Hepatic stellate cell (primary cell): Measurements from ENCODE around the gene CYP3A5.
"Not testable (repeated sequence)": the region's sequence is repeated elsewhere in the genome, so short reads cannot be mapped to it uniquely, and the experiment has no call there.

Experiments
- DNase-seq: peaks from one replicate; pipeline ENCODE4 v3.0.0; 2011; ENCODE audit warnings: low spot score

The CYP3A5 gene

DNA sequence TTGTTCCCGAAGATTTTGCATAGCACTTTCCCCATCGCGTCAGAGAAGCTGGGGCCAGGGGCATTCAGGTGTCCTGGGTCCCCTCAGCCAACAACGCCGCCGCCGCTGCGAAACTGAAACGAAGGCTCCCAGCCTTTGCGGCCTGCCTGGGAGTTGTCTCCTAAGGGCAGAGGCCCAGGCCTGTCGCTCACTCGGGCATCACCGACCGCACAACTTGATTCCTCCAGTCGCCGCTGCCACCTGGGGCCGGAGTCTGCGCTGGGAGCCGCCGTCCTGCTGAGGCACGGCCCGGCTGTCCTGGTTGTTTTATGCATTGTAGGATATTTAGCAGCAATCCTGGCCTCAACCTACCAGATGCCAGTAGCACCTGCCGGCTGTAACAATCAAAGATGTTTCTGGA is 41.1 kb downstream of the CYP3A5 start:
- DNase-seq, result no peak

DNA sequence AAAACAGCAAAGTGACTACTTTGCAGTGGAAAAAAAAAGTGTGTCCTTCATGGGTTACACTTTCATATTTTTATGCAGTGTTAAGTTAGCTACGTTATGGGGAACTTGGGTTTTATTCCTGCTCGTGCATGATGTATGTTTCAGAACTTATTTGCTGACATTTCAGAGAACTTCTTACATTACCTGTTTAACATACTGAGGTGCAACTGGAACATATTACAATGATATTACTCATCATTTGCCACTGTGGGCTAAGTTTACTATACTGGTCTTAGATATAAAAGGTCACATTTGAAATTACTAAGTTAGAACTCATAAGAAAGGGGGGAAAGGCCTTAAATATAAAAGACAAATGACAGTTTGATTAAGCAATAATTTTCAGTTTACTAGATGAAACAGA is 42.4 kb downstream of the CYP3A5 start:
- DNase-seq, result not testable (repeated sequence)

DNA sequence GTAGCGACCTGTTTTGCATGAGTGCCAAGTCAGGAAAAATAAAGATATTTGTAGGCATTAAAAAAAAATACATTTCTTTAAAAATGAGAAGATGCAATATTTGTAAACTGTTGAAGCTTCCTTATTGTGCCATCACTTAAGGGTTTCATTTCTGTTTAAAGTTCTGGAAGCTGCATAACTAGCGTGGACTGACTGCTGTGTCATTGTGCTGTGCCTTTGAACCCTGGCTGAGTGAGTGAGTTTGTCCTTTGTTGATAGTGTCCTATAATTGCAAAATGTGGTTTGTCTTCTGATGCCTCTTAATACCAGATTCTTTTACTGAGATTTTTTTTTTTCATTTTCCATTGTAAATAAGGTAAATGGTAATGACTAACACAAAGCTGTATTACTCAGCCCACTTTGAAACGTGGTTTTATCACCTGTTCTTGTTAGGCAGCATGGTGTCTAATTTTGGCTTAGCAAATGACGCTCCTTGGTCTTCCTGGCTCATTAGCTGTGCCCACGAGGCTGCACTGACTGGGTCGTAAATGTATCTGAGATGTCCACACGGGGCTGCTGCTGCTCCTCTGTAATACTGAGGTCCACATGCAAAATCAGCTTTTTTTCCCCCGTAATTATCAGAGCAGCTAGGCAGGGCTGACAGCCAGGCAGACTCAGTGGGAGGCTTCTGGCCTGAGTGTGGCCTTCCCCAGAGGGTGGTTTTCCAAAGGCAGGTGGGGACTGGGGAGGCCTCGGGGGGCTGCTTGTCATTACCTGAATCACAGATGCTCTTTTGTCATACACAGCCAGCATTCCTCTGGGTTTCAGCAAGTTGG is 48.3 kb downstream of the CYP3A5 start:
- no peak for DNase-seq

DNA sequence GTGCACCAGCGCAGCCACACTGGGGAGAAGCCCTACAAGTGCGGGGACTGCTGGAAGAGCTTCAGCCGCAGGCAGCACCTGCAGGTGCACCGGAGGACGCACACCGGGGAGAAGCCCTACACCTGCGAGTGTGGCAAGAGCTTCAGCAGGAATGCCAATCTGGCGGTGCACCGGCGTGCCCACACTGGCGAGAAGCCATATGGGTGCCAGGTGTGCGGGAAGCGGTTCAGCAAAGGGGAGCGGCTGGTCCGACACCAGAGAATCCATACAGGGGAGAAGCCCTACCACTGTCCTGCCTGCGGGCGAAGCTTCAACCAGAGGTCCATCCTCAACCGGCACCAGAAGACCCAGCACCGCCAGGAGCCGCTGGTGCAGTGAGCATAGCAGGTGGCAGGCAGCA is 50.2 kb downstream of the CYP3A5 start:
- DNase-seq, result no peak

DNA sequence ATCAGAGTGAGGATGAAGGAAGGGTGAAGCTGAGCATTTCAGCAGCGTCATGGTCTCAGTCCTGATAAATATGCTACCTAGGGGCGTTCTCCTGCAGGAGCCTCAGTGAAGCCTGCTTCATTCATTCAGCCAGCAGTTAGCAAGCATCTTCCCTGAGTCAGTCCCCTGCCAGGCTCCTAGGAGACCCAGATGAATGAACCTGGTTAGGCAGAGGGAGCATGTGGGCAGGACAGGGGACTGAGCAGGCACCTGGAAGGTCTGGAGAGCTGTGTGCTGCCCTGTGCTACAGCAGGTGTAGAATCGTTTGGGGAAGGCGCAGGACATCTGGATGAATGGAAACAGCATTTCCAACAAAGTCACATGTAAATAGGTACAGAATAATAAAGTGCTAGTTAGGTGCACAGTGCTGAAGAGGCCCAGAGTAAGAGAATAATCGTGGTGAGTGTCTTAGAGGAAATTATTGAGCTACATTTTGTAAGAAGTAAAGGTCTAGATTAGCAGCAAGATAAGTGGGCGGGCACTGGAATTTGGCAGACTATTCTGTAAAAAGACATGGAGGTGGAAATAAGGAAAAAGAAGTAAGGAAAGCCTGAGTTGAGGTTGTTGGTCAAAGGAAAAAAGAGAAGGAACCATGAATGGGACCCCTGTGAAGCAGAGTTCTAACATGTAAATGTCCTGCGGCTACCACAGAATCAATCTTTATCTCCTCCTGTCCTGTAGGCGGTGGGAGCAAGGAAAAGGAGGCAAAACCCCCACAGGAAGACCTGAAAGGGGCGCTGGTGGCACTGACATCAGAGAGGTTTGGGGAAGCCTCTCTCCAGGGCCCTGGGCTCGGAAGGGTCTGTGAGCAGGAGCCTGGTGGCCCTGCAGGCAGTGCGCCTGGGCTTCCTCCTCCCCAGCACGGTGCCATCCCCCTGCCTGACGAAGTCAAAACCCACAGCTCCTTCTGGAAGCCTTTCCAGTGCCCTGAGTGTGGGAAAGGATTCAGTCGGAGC is 51.0 kb downstream of the CYP3A5 start:
- DNase-seq, result no peak

DNA sequence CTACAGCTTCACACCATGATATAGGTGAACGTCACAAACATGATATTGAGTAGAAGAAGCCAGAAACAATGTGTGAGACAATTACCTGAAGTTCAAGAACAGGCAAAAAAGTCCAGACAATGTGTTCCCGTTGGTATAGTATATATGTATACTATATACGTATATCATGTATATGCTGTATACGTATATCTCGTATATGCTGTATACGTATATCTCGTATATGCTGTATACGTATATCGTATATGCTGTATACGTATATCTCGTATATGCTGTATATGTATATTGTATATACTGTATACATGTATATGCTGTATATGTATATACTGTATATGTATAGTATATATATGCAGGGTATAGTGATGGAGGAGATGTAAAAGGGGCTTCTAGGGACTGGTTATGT is 52.3 kb downstream of the CYP3A5 start:
- DNase-seq, result no peak

DNA sequence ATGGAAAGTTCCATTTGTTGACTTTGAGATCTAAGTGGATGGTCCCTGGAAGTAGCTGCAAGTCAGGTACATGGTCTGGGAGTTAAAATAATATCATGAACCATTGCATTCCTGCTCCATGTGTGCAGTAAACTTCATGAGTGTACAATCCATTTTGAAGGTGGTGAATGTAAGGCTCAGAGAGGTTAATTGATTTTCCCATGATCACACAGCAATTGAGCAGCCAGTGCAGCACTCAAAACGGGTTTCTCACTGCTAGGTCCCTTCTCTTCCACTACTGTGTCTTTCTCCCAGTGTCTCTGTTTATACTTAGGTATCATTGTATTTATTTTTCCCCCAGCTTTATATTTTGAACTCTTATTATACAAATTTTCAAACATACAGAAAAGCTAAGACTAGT is 53.1 kb downstream of the CYP3A5 start:
- DNase-seq, result no peak

DNA sequence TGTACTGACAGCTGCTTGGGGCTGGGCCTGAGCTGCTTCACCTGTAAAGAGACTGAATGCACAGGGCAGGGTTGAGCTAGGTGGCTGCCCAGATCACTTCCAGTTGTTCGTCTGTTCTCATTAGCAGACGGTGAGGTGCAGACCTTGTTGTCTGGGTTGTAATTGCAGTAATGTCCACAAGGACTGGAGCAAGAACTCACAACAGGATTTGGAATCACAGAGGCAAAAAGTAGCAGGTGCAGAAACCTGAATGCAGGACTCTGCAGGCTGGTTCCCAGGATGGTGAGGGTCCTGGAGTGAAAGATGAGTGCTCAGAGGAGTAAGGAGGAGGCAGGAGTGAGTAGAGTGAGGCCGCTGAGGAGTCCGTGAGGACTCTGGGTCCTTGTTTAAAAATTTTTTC is 53.8 kb downstream of the CYP3A5 start:
- DNase-seq, result no peak

DNA sequence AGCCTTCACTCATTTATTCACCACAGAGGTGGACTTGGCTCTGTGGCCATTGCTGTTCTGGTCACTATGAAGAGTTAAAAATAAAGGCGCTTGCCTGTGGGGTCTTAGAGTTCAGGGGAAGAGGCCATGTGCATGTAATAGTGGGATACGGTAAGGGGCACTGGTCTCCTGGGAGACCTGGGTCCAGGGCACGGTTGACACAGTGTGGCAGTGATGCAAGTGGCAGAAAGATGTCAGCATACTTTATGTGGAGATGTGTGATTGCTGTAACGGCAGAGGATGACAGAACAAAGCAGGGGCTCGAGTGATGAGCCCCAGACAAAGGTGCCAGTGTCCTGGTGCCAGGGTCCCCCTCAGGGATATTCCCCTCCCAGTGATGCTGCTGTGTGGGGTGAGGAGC is 54.5 kb downstream of the CYP3A5 start:
- no peak for DNase-seq

DNA sequence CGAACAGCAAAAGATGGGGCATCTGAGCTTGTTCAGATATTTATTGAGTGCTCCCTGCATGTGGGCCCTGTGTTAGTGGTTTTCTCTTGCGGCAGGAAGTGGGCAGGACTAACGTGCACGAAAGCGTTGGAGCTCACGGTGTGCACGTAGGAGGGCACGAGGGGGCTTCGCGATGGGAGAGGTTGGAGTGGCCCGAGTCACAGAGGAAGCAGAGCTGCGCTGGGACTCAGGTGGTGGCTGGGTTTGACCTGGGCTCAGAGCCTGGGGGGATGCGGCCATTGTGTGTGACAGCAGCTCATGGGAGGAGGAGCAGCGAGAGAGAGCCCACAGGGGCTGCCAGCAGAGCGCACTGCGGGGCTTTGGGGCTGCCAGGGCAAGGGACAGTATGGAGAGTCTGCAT is 55.3 kb downstream of the CYP3A5 start:
- DNase-seq, result no peak

DNA sequence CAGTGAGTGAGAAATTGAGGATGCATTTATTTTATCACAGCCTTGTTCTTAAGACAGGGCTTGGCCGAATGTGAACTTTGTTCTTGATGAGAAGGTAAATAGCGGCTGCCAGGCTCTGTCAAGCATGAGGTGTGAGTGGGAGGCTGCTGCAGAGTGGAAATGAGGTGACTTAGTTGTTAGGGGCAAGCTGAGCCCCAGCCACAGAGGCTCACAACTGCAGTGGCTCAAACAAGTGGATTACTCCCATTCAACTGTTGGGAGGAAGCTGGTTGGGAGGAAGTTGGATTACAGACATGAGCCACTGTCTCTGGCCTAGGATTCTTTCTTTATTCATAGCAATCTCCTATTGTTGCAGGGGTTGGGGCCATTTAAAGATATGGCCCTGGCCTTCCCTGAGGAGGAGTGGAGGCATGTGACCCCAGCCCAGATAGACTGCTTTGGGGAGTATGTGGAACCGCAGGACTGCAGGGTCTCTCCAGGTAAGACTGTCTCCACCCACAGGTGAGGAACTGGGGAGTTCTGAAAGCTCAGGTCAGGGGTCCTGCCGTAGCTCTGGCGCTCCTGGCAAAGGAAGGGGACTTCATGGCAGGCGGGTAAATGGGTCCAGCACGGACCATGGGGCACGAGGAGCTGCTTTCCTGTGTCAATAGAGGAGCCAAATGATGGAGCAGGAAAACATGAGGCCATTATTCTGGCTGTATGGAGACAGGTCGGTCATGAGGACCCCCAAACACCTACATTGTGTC is 55.9 kb downstream of the CYP3A5 start:
- no peak for DNase-seq

DNA sequence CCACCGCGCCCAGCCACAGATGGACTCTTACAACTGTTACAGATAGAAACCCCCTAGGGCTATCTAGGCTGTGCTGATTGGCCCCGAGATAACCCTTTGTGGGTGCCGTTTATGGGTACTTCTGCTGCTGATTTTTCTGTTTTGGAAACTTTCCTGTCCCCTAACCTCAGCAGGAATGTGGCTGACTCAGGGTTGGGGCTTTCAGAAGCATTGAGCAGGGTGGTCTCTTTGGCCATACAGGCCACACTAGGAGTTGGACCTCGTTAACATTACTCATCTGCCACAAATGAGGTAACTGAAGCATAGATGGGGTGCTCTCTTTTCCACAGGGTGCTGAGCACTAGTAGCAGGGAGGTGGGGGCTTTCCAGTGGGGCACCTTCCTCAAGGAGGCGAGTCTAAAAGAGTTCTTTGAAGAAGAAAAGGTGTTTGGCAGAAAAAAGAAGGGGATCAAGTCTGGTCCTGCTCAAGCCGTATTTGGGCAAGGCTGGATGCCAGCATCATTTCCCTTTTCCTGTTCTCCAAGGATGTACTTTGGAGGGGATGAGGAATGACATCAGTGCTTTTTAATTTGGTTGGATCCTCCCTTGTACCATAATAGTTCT is 56.6 kb downstream of the CYP3A5 start:
- no peak for DNase-seq

DNA sequence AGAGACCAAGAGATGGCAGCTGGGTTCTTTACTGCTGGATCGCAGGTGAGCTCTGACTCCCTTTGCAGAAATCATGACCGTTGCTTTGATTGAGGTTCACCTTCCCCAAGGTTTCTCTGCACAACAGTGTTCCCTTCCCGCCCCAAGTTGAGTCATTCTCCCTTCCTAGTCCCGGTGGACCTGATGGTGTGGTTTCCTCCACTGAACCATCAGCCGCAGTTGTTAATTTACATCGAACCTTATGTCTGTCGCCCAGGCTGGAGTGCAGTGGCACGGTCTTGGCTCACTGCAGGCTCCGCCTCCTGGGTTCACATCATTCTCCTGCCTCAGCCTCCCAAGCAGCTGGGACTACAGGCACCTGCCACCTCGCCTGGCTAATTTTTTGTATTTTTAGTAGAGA is 57.2 kb downstream of the CYP3A5 start:
- no peak for DNase-seq

DNA sequence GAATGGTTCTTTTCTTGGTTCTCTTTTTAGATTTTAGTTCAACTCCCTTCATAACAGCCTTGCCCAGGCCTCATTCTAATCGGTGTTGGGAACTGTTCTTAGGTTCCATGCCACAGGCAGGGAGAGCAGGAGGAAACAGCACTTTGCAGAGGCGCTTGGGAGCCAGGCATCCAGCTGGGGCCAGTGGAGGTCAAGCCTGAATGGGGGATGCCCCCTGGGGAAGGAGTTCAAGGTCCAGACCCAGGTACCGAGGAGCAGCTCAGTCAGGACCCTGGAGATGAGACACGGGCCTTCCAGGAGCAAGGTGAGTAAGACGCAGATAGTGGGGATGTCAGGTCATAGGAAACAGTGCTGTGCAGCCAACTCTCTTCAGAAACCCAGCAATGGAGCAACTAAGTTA is 58.5 kb downstream of the CYP3A5 start:
- DNase-seq, result no peak

DNA sequence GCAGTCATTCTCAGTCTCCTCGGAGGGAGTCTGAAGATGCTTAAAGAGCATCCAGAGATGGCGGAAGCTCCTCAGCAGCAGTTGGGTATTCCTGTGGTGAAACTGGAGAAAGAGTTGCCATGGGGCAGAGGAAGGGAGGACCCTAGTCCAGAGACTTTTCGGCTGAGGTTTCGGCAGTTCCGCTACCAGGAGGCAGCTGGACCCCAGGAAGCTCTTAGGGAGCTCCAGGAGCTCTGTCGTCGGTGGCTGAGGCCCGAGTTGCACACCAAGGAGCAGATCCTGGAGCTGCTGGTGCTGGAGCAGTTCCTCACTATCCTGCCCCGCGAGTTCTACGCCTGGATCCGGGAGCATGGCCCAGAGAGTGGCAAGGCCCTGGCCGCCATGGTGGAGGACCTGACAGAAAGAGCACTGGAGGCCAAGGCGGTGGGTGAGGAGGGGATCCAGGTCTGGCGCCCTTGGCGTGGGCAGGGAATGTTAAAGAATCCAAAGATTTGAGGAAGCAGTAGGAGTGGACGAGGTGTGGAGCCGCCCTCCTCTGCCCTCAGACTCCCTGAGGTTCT is 60.1 kb downstream of the CYP3A5 start:
- DNase-seq, result no peak

DNA sequence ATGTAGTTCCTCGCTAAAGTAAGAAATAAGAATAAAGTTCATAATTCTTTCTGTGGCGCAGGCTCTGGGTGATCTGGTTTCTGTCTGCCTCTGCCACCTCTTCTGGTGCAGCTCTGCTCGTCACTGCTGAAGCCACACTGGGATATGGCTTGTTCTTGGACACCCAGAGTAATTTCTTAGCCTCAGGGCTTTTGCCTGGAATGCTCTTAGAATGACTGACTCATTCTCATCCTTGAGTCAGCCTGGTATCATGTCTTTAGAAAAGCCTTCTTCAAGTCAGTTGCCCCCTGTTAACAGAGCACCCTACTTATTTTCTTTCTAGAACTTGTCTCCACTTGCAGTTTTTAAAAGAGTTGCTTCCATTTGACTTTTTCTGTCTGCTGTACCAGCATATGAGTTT is 61.1 kb downstream of the CYP3A5 start:
- peak; percentile 18 for DNase-seq

DNA sequence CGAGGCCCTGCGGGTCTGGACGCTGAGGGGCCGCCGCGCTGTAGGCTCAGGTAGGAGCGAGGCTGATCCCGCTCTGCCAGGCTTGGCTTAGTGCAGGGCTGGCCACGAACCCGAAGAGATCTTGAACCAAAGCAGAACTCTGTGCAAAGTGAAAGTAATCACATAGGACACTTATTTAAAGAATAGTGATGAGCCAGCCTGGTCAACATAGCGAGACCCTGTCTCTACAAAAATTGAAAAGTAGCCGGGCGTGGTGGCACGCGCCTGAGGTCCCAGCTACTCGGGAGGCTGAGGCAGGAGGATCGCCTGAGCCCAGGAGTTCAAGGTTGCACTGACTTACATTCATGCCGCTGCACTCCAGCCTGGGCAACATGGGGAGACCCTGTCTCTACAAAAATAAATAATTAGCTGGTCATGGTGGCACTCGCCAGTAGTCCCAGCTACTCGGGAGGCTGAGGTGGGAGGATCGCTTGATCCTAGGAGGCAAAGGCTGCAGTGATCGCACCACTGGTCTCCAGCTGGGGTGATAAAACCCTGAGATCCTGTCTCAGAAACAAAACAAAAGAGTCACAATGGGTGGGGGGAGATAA is 62.5 kb downstream of the CYP3A5 start:
- no peak for DNase-seq

DNA sequence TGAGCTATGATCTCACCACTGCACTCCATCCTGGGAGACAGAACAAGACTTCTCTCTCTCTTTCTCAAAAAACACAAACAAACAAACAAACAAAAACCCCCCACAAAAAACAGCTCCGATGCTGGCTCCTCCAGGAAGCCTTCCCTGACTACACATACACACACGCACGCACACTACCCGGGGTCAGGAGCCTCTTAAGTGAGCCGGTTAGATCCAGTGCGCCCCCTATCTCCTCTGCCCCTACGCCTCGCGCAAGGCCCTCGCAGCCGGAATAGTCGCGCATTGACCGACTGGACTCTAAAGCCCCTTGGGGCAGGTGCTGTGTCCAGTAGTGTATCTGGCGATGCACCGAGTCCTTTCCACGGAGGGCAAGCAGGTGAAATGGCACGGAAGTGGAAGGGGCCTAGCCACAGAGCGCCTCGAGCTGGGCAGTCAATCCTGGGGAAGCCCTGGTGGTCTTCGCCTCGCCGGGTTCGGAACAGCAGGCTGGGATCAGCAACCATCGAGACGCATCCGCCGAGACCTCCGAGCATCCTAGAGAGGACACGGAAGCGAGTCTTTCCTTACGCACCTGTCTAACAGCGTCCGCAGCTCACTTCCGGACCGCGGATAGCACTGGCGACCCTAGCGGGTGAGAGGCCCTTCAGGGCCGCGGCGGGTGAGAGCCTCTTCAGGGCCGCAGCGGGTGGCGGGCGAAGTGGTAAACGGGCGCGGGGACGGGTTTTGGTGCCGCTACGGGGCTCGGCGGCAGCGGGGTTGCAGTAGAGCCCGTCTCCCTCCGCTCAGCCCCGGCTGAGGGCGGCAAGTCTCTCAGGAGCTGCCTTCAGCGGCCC is 63.2 kb downstream of the CYP3A5 start, which contains the start of gene ZSCAN25:
ZSCAN25 (plus strand) TSS at position 588 of the 833 bp plus-strand sequence. CDS start 2,661 bp downstream, outside the sequence.
- DNase-seq, result peak; percentile 94

DNA sequence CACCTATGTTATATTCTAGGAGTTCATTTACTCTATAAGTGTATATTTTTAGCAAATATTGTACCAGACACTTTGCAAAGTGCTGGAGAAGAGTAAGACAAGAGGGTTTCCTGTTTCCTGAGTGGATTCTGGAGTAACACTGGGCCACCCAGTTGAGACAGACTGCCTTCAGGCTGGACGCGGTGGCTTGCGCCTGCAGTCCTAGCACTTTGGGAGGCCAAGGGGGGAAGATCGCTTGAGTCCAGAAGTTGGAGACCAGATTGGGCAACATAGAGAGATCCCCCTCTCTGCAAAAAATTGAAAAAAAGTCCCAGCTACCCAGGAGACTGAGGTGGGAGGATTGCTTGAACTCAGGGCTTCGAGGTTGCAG is 63.8 kb downstream of the CYP3A5 start:
- no peak for DNase-seq

DNA sequence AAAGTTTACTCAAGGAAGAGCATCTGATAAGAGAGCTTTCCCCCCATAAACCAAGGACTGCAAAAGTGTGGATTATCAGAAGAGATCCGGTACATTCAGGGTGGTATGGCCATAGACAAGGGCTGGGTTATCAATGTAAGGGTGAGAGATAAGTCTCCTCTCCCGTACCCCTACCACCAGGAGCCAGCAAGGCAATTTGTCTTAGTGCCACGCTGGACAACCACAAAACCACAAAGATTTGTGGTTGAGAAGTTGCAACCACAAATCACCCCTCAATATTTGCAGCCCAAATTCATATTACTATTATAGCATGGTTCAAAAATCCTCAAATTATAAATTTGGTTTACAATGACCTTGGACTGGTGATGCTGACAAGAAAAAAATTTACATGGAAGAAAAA is 65.3 kb downstream of the CYP3A5 start:
- DNase-seq, result no peak
